ENCODE data around the gene CPEB3. TPM values are rescaled to one million over a fixed set of nuclear protein-coding genes. Genes with fewer than 3 reads are reported as not detected.

The CPEB3 gene
- total RNA-seq, 1 donor from 2014 or later, result 2.2 TPM

DNA sequence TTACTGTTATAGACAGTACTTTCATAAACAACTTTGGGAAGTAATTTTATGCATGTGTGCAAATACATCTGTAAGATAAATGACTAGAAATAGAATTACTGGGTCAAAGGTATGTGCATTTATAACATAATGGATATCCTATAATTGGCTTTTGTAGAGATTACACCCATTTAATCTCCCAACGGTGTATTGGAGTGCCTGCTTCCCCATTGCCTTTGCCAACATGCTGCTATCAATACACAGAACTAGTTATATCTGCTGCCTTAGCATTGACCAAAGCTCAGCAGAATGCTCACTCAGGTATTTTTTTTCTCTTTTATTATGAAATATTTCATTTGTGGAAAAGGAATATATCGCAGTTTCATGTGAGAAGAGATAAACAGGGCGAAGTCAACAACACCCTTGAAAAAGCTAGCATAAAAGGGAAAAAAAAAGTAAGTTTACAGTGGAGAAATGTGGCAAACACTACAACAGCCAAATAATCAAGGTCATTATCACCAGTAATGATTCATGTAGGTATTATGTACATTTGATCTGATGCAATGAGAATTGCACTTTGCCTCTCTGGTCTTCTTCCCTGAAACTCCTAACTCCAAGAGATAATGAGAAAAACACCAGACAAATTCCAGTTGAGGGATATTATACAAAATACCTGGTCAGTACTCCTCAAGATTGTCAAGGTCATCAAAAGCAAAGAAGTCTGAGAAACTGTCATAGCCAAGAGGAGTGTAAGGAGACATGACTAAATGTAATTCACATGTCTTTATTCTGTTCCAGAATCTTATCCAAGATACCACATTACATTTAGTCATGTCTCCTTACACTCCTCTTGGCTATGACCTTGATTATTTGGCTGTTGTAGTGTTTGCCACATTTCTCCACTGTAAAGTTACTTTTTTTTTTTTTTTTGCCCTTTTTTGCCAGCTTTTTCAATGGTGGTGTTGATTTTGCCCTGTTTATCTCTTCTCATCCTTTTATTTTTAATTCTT is 36.9 kb upstream of the CPEB3 start:
- H3K27me3 Mint-ChIP-seq (ENCODE audit: insufficient read depth, low read depth), result no peaks in the 10 kb centered on the region
- H3K79me2 ChIP-seq (ENCODE audit: low read depth), result peaks cover 99% of the 10 kb centered on the region
- peaks cover 4% of the 10 kb centered on the region for H3K4me1 ChIP-seq
- no peaks in the 10 kb centered on the region for H3K4me1 Mint-ChIP-seq
- no peak for DNase-seq (ENCODE audit: low spot score)
- no peaks in the 10 kb centered on the region for H3K36me3 ChIP-seq
- H3K9ac ChIP-seq, result no peak overlapping the region
- peaks cover 13% of the 10 kb centered on the region for H3K36me3 Mint-ChIP-seq
- H3K4me3 Mint-ChIP-seq, result no peak overlapping the region
- H3K9me3 ChIP-seq (ENCODE audit: low read depth), result no peaks in the 10 kb centered on the region
- no peak overlapping the region for H3K4me3 ChIP-seq
- peaks cover 85% of the 10 kb centered on the region for H4K20me1 ChIP-seq (ENCODE audit: low read depth)
- no peak for TF ChIP-seq EZH2phosphoT487 (IDR thresholded peaks at IDR 0.05)
- TF ChIP-seq, protein P1, sequence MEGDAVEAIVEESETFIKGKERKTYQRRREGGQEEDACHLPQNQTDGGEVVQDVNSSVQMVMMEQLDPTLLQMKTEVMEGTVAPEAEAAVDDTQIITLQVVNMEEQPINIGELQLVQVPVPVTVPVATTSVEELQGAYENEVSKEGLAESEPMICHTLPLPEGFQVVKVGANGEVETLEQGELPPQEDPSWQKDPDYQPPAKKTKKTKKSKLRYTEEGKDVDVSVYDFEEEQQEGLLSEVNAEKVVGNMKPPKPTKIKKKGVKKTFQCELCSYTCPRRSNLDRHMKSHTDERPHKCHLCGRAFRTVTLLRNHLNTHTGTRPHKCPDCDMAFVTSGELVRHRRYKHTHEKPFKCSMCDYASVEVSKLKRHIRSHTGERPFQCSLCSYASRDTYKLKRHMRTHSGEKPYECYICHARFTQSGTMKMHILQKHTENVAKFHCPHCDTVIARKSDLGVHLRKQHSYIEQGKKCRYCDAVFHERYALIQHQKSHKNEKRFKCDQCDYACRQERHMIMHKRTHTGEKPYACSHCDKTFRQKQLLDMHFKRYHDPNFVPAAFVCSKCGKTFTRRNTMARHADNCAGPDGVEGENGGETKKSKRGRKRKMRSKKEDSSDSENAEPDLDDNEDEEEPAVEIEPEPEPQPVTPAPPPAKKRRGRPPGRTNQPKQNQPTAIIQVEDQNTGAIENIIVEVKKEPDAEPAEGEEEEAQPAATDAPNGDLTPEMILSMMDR (IDR thresholded peaks at IDR 0.05), result no peak
- no peak for TF ChIP-seq EZH2 (IDR thresholded peaks at IDR 0.05)
- no peak overlapping the region for H2AFZ ChIP-seq (replicated peaks)
- peaks cover 7% of the 10 kb centered on the region for H3F3A ChIP-seq (ENCODE audit: low read depth)
- no peaks in the 10 kb centered on the region for H3K27me3 ChIP-seq
- H3K27ac Mint-ChIP-seq, result no peak overlapping the region
- peaks cover 4% of the 10 kb centered on the region for H3K9me3 Mint-ChIP-seq
- H3K27ac ChIP-seq, result no peak overlapping the region
- H3K4me2 ChIP-seq, result no peak overlapping the region

DNA sequence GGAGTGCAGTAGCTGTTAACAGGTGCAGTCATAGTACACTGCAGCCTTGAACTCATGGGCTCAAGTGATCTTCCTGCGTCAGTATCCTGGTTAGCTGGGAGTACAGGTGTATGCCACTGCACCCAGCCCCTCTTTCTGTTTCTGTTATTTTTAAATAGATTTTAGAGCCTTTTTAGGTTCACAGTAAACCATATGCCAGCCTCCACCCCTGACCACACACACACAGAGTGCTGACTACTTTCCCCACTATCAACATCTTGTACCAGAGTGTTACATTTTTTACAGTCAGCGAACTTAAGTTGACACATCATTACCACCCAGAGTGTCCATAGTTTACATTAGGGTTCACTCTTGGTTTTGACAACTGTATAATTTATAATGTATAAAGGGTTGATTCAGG is 32.2 kb upstream of the CPEB3 start:
- H3K4me3 ChIP-seq, result no peak overlapping the region
- H2AFZ ChIP-seq (replicated peaks), result no peak overlapping the region
- peaks cover 64% of the 10 kb centered on the region for H4K20me1 ChIP-seq (ENCODE audit: low read depth)
- H3K9ac ChIP-seq, result no peak overlapping the region
- no peak overlapping the region for H3K4me2 ChIP-seq
- peaks cover 97% of the 10 kb centered on the region for H3K79me2 ChIP-seq (ENCODE audit: low read depth)
- DNase-seq (ENCODE audit: low spot score), result no peak
- no peaks in the 10 kb centered on the region for H3K36me3 ChIP-seq
- Mint-ChIP-seq H3K4me1 (no peaks in the 10 kb centered on the region), H3K9me3 (peaks cover 11% of the 10 kb centered on the region), H3K36me3 (peaks cover 31% of the 10 kb centered on the region), H3K27ac (no peak overlapping the region), H3K27me3 (ENCODE audit: insufficient read depth, low read depth) (peaks cover 2% of the 10 kb centered on the region), H3K4me3 (no peak overlapping the region)
- TF ChIP-seq, protein P1 (IDR thresholded peaks at IDR 0.05), result no peak
- TF ChIP-seq EZH2phosphoT487 (IDR thresholded peaks at IDR 0.05), result no peak
- TF ChIP-seq EZH2 (IDR thresholded peaks at IDR 0.05), result no peak
- no peaks in the 10 kb centered on the region for H3K4me1 ChIP-seq
- H3K27ac ChIP-seq, result no peak overlapping the region
- no peaks in the 10 kb centered on the region for H3K9me3 ChIP-seq (ENCODE audit: low read depth)
- H3K27me3 ChIP-seq, result no peaks in the 10 kb centered on the region
- no peaks in the 10 kb centered on the region for H3F3A ChIP-seq (ENCODE audit: low read depth)

DNA sequence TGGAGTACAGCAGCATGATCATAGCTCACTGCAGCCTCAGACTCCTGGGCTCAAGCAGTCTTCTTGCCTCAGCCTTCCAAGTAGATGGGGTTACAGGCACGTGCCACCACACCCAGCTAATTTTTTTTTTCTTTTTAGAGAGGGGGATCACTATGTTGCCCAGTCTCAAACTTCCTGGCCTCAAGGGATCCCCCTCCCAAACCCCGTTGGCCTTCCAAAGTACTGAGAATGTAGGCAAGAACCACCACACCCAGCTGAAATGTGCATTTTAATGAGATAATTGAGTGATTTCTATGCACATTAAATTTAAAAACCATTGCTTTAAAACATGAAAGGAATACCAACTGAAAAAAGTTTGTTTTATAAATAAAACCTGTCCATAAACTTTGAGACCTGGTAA is 25.7 kb upstream of the CPEB3 start:
- H3K4me1 Mint-ChIP-seq, result no peaks in the 10 kb centered on the region
- peaks cover 2% of the 10 kb centered on the region for H3K27me3 Mint-ChIP-seq (ENCODE audit: insufficient read depth, low read depth)
- H3F3A ChIP-seq (ENCODE audit: low read depth), result no peaks in the 10 kb centered on the region
- no peak for DNase-seq (ENCODE audit: low spot score)
- H4K20me1 ChIP-seq (ENCODE audit: low read depth), result peaks cover 28% of the 10 kb centered on the region
- H3K4me3 ChIP-seq, result no peak overlapping the region
- H3K79me2 ChIP-seq (ENCODE audit: low read depth), result peaks cover 81% of the 10 kb centered on the region
- no peaks in the 10 kb centered on the region for H3K27me3 ChIP-seq
- no peaks in the 10 kb centered on the region for H3K4me1 ChIP-seq
- H3K27ac ChIP-seq, result no peak overlapping the region
- TF ChIP-seq EZH2 (IDR thresholded peaks at IDR 0.05), result no peak
- TF ChIP-seq, protein P1 (IDR thresholded peaks at IDR 0.05), result no peak
- no peak for TF ChIP-seq EZH2phosphoT487 (IDR thresholded peaks at IDR 0.05)
- H3K9me3 ChIP-seq (ENCODE audit: low read depth), result no peaks in the 10 kb centered on the region
- peaks cover 4% of the 10 kb centered on the region for H3K9me3 Mint-ChIP-seq
- H3K36me3 Mint-ChIP-seq, result peaks cover 34% of the 10 kb centered on the region
- H2AFZ ChIP-seq (replicated peaks), result no peak overlapping the region
- peaks cover 7% of the 10 kb centered on the region for H3K36me3 ChIP-seq
- no peak overlapping the region for H3K27ac Mint-ChIP-seq
- no peak overlapping the region for H3K4me3 Mint-ChIP-seq
- no peak overlapping the region for H3K9ac ChIP-seq
- H3K4me2 ChIP-seq, result no peak overlapping the region

Data from neural progenitor cell (in vitro differentiated cells).